CD14-positive monocyte (primary cell): ENCODE measurements around the gene TKTL2. TPM values are rescaled to one million over a fixed set of nuclear protein-coding genes. Genes with fewer than 3 reads are reported as not detected.
A peak's percentile ranks its signal among the peaks of the same experiment; 100 is the strongest.

Experiments used
- DNase-seq, 3 donors: peaks; one replicate each; pipeline ENCODE4 v3.0.0-alpha.2; 2011 to 2022
- H2AFZ ChIP-seq: 2 replicates; pipeline ENCODE4 v1.6.0; 2012; ENCODE audit warnings: mild to moderate bottlenecking, low read depth, low read length, inconsistent platforms; ENCODE audit not compliant: insufficient read depth, poor library complexity, severe bottlenecking
- H3K27ac ChIP-seq, 2 donors: 1 replicate in 1 of 2; 2 replicates in 1 of 2; pipeline ENCODE4 v1.5.1; 2012 to 2013; ENCODE audit warnings: low read length in 2 of 2, control low read depth in 1 of 2, inconsistent platforms in 1 of 2, low read depth in 1 of 2, mild to moderate bottlenecking in 1 of 2
- H3K27me3 ChIP-seq, 2 donors: one replicate each; pipeline versions ENCODE4 v1.6.0 to v1.6.1; 2011 to 2013; ENCODE audit warnings: low read length in 2 of 2; ENCODE audit not compliant: control insufficient read depth in 2 of 2, insufficient read depth in 2 of 2
- H3K36me3 ChIP-seq, 2 donors: replicated peaks in 1 of 2; 1 replicate in 1 of 2; 2 replicates in 1 of 2; pipeline versions ENCODE4 v1.5.1 to v1.6.1; 2012 to 2013; ENCODE audit warnings: low read length in 2 of 2, control low read depth in 1 of 2, inconsistent platforms in 1 of 2, mild to moderate bottlenecking in 1 of 2; ENCODE audit not compliant: insufficient read depth in 2 of 2, control insufficient read depth in 1 of 2
- H3K4me1 ChIP-seq, 2 donors: 1 replicate in 1 of 2; 2 replicates in 1 of 2; pipeline versions ENCODE4 v1.5.1 to v1.6.1; 2012 to 2013; ENCODE audit warnings: low read length in 2 of 2, control low read depth in 1 of 2, inconsistent platforms in 1 of 2, mild to moderate bottlenecking in 1 of 2, moderate library complexity in 1 of 2; ENCODE audit not compliant: insufficient read depth in 2 of 2, control insufficient read depth in 1 of 2
- H3K4me2 ChIP-seq: replicated peaks from 2 replicates; pipeline ENCODE3; 2012; ENCODE audit warnings: low read length, moderate library complexity, mild to moderate bottlenecking; ENCODE audit not compliant: poor library complexity, severe bottlenecking; ENCODE audit errors: extremely low read depth
- H3K4me3 ChIP-seq, 3 experiments: fragments of 200-600 bp in 1 of 3; sonication (generic) in 1 of 3; replicated peaks in 1 of 3; 1 replicate in 2 of 3; 2 replicates in 1 of 3; pipeline ENCODE4 v1.5.1; 2011 to 2013; ENCODE audit warnings: low read length in 3 of 3, mild to moderate bottlenecking in 3 of 3, control low read depth in 2 of 3, low read depth in 2 of 3, inconsistent platforms in 1 of 3, moderate library complexity in 1 of 3
- H3K79me2 ChIP-seq: 2 replicates; pipeline ENCODE4 v1.6.0; 2012; ENCODE audit warnings: mild to moderate bottlenecking, control low read depth, inconsistent platforms, low read length, moderate library complexity; ENCODE audit not compliant: insufficient read depth
- H3K9ac ChIP-seq: 2 replicates; pipeline ENCODE4 v1.6.0; 2017; ENCODE audit warnings: low read length, mild to moderate bottlenecking; ENCODE audit not compliant: insufficient read depth, poor library complexity, severe bottlenecking
- H3K9me3 ChIP-seq, 2 donors: replicated peaks in 1 of 2; 1 replicate in 1 of 2; 2 replicates in 1 of 2; pipeline versions ENCODE4 v1.5.1 to v1.6.1; 2012 to 2013; ENCODE audit warnings: low read length in 2 of 2, control low read depth in 1 of 2; ENCODE audit not compliant: control insufficient read depth in 1 of 2, insufficient read depth in 1 of 2
- H4K20me1 ChIP-seq: 2 replicates; pipeline ENCODE4 v1.6.0; 2012; ENCODE audit warnings: mild to moderate bottlenecking, low read length, control low read depth, moderate library complexity; ENCODE audit not compliant: insufficient read depth
- H3K27ac Mint-ChIP-seq, 7 donors: one replicate each; pipeline ENCODE4 v1.8.0; 2020; ENCODE audit warnings: mild to moderate bottlenecking in 7 of 7, mixed read lengths in 7 of 7, moderate library complexity in 6 of 7, inconsistent platforms in 2 of 7
- H3K27me3 Mint-ChIP-seq, 3 donors: one replicate each; pipeline ENCODE4 v1.8.0; 2021 to 2022; ENCODE audit warnings: low read depth in 3 of 3, mild to moderate bottlenecking in 3 of 3, mixed read lengths in 3 of 3, moderate library complexity in 3 of 3, inconsistent platforms in 1 of 3
- H3K36me3 Mint-ChIP-seq, 2 donors: one replicate each; pipeline ENCODE4 v1.8.0; 2020; ENCODE audit warnings: mixed read lengths in 2 of 2, inconsistent platforms in 1 of 2, mild to moderate bottlenecking in 1 of 2
- H3K4me1 Mint-ChIP-seq: one replicate; pipeline ENCODE4 v1.8.0; 2020; ENCODE audit warnings: mild to moderate bottlenecking, mixed read lengths
- H3K4me3 Mint-ChIP-seq, 2 donors: one replicate each; pipeline ENCODE4 v1.8.0; 2020; ENCODE audit warnings: mild to moderate bottlenecking in 2 of 2, mixed read lengths in 2 of 2, moderate library complexity in 1 of 2
- H3K9me3 Mint-ChIP-seq, 7 donors: one replicate each; pipeline ENCODE4 v1.8.0; 2020 to 2022; ENCODE audit warnings: mixed read lengths in 7 of 7, mild to moderate bottlenecking in 6 of 7, moderate library complexity in 6 of 7, inconsistent platforms in 2 of 7
- CTCF ChIP-seq: fragments of 200-600 bp; IDR thresholded peaks from one replicate; pipeline ENCODE4 v1.8.0; 2022; ENCODE audit warnings: antibody characterized with exemption, mild to moderate bottlenecking
- WGBS: methylation state at CpG from one replicate; pipeline ENCODE4 v1.1.5; 2013; ENCODE audit warnings: missing lambda C conversion rate; ENCODE audit not compliant: insufficient coverage; 5-methylcytosine and 5-hydroxymethylcytosine counted together
- intact Hi-C, 2 donors: fragments of 100-400 bp; cut with micrococcal nuclease; formaldehyde crosslinking; loops; one replicate each; pipeline versions ENCODE4 v1.15.0 to v1.15.1; 2023
- polyA plus RNA-seq, 3 donors: library from polyadenylated mRNA; depleted of rRNA in 1 of 3; unstranded in 2 of 3; stranded (reverse) in 1 of 3; fragments of 300-500 nt in 2 of 3; fragments of >200 nt in 1 of 3; fragmentation: Illumina TruSeq in 2 of 3; gene quantifications; 1 replicate in 2 of 3; 2 replicates in 1 of 3; pipeline ENCODE4 v1.2.3, GENCODE V29; 2012 to 2021

Gene TKTL2
- polyA plus RNA-seq, 3 donors = 0.16 TPM; not detected in 2

DNA sequence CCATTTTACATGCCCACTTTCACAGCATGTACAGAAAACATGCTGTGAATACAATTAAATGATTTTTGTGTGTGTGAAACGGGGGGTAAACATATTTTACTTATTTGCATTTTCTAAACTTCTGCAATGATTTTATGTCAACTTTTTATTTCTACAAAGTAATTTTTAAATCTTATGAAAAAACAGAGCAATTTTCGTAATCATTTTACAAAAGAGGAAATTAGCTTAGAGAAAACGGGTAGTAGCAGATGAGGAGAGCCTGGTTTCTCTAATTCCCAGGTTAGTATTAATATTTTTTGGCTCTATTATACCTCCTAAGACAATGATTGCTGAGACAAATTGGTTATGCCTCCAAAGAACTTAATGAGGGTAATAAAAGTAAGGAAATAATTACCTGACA, 3.2 kb downstream of the TKTL2 start:
- H3K79me2 ChIP-seq = no peaks in the 10 kb centered on the region
- no peak for TF ChIP-seq CTCF
- H3K4me2 ChIP-seq = peak overlapping the region; percentile 22
- Mint-ChIP-seq H3K4me3 (no peak overlapping the region), H3K4me1 (peaks cover 18% of the 10 kb centered on the region), H3K27ac (peak overlapping the region in 2 of 7 donors; percentile 1), H3K27me3 (peaks cover 3 to 9% (median 7%) of the 10 kb centered on the region in 3 donors), H3K36me3 (no peaks in the 10 kb centered on the region), H3K9me3 (peaks cover 0 to 9% (median 4%) of the 10 kb centered on the region in 7 donors)
- peak in 1 of 3 donors; percentile 28 for DNase-seq
- no peak overlapping the region for H2AFZ ChIP-seq
- H3K9ac ChIP-seq = no peak overlapping the region
- no CpG with 5 or more reads among the region's 3 CpGs for WGBS
- no peaks in the 10 kb centered on the region for H3K36me3 ChIP-seq
- intact Hi-C loops = no loop called here
- peaks cover 6 to 8% of the 10 kb centered on the region in 2 donors for H3K9me3 ChIP-seq
- peaks cover 14 to 16% of the 10 kb centered on the region in 2 donors for H3K4me1 ChIP-seq
- no peaks in the 10 kb centered on the region for H3K27me3 ChIP-seq
- peak overlapping the region in 1 of 3 experiments; percentile 10 for H3K4me3 ChIP-seq
- no peaks in the 10 kb centered on the region for H4K20me1 ChIP-seq
- peak overlapping the region in 1 of 2 donors; percentile 55 for H3K27ac ChIP-seq

DNA sequence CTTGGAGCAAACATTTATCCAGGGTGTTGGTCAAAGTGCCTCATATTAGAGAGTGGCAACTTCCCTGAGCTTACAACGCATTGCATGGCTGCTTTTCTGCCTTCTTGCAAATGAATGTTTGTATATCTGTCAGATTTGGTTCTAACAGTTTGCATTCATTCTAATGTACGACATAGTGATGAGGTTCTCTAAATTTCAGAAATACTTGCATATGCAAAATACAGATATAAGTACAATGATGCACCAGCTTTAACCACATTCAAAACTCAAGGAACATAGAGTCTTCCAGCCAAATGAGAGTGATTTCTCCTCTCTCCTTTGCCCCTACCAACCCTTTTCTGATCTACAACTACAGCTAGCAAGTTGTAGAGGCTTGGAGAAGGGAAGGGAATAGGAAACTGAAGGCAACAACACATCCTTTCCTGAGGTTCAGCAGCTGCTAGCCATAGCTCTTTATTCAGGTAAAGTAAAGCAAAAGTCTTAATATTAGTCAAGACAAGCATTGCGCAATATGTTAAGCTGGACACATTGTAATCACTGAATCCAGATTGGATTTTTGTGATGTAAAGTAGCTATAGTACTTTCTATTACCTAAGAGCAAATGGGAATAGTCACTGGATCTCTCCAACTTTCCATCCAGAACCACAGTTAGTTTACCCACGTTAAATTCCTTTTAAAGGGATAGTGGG, 6.3 kb downstream of the TKTL2 start:
- Histone ChIP-seq H4K20me1 (no peaks in the 10 kb centered on the region), H3K4me3 (no peak overlapping the region), H2AFZ (no peak overlapping the region), H3K4me1 (peaks cover 14 to 16% of the 10 kb centered on the region in 2 donors), H3K27me3 (peaks cover 0 to 4% of the 10 kb centered on the region in 2 donors), H3K4me2 (no peak overlapping the region), H3K79me2 (no peaks in the 10 kb centered on the region), H3K27ac (no peak overlapping the region), H3K9me3 (no peaks in the 10 kb centered on the region), H3K9ac (no peak overlapping the region), H3K36me3 (no peaks in the 10 kb centered on the region)
- H3K36me3 Mint-ChIP-seq = no peaks in the 10 kb centered on the region
- TF ChIP-seq CTCF = no peak
- no peak for DNase-seq
- no peak overlapping the region for H3K27ac Mint-ChIP-seq
- H3K4me1 Mint-ChIP-seq = peaks cover 18% of the 10 kb centered on the region
- peaks cover 1 to 10% (median 9%) of the 10 kb centered on the region in 3 donors for H3K27me3 Mint-ChIP-seq
- intact Hi-C loops = no loop called here
- H3K4me3 Mint-ChIP-seq = no peak overlapping the region
- WGBS = no CpG with 5 or more reads among the region's 4 CpGs
- H3K9me3 Mint-ChIP-seq = peaks cover 0 to 3% (median 0%) of the 10 kb centered on the region in 7 donors
